Bladder microvascular endothelial cell (primary cell): ENCODE results near the gene FAM120A. TPM values are rescaled to one million over a fixed set of nuclear protein-coding genes. Genes with fewer than 3 reads are reported as not detected.

Experiments
- total RNA-seq: library from RNA; depleted of rRNA; stranded (reverse); fragments of >200 nt; gene quantifications from 2 replicates; pipeline ENCODE4 v1.2.3, GENCODE V29; 2014

The FAM120A gene, protein sequence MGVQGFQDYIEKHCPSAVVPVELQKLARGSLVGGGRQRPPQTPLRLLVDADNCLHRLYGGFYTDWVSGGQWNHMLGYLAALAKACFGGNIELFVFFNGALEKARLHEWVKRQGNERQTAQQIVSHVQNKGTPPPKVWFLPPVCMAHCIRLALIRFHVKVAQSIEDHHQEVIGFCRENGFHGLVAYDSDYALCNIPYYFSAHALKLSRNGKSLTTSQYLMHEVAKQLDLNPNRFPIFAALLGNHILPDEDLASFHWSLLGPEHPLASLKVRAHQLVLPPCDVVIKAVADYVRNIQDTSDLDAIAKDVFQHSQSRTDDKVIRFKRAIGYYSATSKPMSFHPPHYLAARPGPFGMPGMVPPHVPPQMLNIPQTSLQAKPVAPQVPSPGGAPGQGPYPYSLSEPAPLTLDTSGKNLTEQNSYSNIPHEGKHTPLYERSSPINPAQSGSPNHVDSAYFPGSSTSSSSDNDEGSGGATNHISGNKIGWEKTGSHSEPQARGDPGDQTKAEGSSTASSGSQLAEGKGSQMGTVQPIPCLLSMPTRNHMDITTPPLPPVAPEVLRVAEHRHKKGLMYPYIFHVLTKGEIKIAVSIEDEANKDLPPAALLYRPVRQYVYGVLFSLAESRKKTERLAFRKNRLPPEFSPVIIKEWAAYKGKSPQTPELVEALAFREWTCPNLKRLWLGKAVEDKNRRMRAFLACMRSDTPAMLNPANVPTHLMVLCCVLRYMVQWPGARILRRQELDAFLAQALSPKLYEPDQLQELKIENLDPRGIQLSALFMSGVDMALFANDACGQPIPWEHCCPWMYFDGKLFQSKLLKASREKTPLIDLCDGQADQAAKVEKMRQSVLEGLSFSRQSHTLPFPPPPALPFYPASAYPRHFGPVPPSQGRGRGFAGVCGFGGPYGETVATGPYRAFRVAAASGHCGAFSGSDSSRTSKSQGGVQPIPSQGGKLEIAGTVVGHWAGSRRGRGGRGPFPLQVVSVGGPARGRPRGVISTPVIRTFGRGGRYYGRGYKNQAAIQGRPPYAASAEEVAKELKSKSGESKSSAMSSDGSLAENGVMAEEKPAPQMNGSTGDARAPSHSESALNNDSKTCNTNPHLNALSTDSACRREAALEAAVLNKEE
- 75.3 and 142 TPM in 2 replicates for total RNA-seq

DNA sequence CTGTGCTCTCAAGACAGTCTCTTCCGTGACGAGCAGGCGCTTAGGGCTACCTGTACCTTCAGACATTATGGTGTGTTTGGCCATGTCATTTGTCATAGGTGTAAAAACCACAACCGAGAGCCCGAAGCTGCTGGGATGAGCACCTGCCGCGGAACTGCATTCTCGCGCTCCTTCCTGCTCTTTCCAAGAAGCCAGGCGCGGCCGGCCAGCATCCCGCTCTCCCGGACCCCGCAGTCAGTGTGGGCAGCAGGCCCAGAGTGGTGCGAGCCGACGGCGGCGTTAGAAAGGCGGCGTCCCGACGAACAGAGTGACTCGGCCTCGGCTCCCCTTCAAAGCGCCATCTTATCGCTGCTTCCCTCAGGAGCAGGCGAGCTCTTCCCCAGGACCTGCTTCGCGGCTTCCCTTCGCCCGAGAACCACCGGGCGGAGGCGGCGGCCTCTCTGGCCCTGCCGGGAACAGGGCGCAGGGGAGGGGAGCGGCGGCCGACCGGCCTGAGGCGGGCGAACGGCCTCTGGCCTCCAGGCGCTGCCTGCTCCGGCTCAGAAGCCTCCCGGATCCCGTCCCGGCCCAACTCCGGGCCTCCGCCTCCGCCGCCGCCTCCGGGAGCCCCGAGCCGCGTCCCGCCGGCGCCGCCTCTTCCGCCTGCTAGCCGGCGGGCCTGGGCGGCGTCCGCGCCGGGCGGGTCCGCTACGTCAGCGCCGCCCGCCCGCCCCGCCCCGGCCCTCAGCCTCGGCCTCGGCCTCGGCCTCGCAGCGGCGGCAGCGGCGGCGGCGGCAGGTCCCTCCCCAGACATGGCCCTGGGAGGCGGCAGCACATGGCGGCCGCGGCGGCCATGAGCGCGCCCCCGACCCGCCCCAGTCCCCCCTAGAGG lies at the start of gene FAM120A:
FAM120A (plus strand) TSS at position 741 of the 871 bp plus-strand sequence. CDS start 231 bp downstream, outside the sequence.

DNA sequence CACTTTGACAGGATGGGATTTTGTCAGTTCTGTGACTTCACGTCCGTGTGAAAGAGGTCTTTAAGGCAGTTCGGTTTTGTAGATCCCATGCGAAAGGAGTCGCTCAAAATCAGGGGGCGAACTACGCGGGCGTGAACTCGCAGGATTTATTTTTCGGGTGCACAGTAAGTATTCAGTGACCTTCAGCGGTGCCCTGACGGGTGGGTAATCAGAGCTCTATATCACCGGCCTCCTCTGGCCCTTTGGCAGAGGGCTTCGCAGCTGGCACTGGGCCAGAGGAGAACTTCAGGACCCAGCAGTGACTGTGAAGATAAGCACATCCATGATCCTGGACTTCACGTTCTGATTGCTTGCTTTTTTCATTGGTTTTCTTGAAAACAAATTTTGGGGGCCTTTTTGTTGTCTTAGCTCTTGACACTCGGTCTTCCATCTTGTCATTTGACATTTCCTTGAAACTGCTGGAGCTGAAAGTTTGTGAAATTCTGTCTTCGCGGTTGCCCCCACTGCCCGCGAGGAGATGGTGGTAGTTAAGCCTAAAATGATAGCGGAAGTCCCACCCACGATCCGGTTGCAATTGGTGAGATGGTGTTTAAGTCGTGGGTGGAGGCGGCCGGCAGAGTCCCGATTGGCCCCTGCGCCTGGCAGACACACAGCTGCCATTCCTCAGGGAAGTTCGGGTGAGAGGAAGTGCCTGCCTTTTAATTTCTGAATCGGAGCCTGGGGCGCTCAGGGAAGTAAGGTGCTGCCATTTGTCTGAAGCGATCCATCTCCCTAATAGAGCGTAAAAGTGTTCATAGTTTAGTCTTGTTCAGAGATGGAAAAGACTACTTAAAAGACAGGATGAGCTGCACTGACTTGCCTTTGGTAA lies 1.8 kb downstream of the FAM120A start, which contains the start of gene FAM120AOS:
FAM120AOS (minus strand) TSS at position 535 of the 868 bp plus-strand sequence. CDS start 872 bp downstream, outside the sequence.

DNA sequence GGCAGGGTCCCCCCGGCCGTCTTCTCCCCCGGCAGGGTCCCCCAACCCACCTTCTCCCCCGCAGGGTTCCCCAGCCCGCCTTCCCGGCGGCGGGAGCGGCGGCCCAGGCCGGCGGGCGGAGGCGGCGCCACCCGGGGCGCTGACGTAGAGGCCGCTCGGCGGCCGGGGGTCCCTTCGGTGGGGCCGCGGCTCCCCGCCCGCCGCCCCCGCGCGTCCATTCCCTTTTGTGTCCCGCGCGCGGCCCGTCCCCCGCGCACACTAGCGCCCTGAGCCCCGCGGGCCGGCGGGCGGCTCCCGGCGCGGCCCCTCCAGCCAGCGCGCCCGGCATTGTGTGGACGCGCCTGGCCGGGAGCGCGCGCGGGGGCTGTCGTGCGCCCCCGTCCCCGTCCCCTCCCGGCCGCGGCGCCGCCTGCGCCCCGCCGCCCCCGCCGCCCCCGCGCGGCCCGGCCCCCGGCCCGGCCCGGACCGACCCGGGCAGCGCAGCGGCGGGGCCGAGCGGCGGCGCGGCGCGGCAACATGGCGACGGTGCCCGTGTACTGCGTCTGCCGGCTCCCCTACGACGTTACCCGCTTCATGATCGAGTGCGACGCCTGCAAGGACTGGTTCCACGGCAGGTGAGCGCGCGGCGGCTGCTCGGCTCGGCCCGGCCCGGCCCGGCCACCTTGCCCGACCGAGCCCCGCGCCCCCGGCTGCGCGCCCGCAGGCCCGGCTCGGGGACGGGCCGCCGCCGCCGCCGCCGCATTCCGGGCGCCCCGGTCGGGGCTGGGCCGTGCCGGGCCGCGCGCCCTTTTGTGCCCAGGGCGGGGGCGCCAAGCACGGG lies 125.0 kb downstream of the FAM120A start, which contains the start of gene PHF2:
PHF2 (plus strand) TSS at position 327 of the 820 bp plus-strand sequence; CDS start at position 517, 190 bp downstream.

Other genes with a start within 250 kb of the FAM120A start
- 19.9 and 24.7 TPM in 2 replicates for gene FAM120AOS, start 1.9 kb downstream of the FAM120A start, total RNA-seq
- 11.0 and 17.2 TPM in 2 replicates for gene PHF2, start 124.9 kb downstream of the FAM120A start, total RNA-seq